ENCODE measurements around the gene KRT33A.

GRCh38 chr17:41354536-41354935, 3.9 kb upstream of the KRT33A start:
- TF ChIP-seq GATA2 (IDR thresholded peaks at IDR 0.05; ENCODE audit: low read depth, low read length), result no peak
- TF ChIP-seq GATA3 (IDR thresholded peaks at IDR 0.05; ENCODE audit: low read depth, low read length), result no peak
